NK-92 treated with Interleukin-12 subunit alpha and Interleukin-12 subunit beta, amount 100 ng/mL, for 24 hours (cell line): Measurements from ENCODE around the gene MRPL42.
"Not testable (repeated sequence)": the region's sequence is repeated elsewhere in the genome, so short reads cannot be mapped to it uniquely, and the experiment has no call there.

Experiments used
- DNase-seq: peaks from one replicate; lab custom pipeline; 2025; lab: John Stamatoyannopoulos, UW

Gene MRPL42

GRCh38 chr12:93467351-93468007 lies at the start of gene MRPL42:
Gene MRPL42 (plus strand): TSS chr12:93467514. CDS start chr12:93469286, 1,772 bp downstream.
- DNase-seq, result peak; percentile 65

- DNase-seq, result no peak
Measured at GRCh38 chr12:93417967-93418480, 49.3 kb upstream of the MRPL42 start.

DNA sequence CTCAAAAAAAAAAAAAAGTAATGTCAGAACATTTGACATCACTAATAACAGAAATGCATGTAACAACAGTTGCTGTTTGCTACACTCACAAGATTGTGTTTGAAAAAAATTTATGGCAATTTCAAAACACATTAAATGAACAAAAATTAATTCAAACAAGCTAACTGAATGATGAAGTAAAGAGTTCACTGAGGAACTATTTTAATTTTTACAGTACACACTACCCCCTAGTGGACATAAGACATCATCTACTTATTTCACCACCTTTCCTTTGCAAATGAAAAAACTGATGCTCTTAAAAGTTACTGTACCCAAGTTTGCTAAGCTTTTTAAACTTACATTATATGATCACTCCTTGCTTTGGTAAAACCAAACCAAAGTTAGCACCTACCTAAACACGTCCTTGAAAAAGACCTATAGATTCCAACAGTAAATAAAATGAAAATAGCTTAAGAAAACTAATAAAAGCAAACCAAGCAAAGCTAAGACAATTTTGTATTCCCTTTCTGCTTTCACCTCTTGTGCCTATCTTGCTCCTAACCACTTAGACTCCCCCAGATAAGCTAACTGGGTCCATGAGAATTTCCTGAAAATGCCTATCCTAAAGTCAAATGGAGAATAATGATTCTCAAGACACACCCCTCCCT lies 47.8 kb upstream of the MRPL42 start:
- no peak for DNase-seq

GRCh38 chr12:93422050-93422449 lies 45.3 kb upstream of the MRPL42 start:
- no peak for DNase-seq

GRCh38 chr12:93425736-93426411 lies 41.4 kb upstream of the MRPL42 start:
- no peak for DNase-seq

DNA sequence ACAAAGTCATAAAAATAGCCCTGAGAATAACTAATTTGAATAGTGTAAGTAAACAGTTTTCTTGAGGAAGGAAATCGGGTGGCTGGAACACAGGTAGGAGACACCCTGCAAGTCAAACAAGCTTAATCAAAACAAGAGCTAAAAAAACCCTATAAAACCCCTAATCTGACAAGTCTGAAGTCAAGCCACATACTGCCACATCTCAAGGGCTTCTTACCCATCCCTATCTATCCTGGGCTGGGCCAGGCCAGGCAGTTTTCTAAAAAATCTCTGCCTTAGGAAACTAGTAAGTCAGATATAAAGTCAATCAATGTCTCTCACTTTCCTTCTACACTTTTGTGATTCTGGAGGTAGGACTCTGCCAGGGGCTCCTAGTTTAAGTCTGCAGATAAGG lies 40.9 kb upstream of the MRPL42 start:
- no peak for DNase-seq

DNA sequence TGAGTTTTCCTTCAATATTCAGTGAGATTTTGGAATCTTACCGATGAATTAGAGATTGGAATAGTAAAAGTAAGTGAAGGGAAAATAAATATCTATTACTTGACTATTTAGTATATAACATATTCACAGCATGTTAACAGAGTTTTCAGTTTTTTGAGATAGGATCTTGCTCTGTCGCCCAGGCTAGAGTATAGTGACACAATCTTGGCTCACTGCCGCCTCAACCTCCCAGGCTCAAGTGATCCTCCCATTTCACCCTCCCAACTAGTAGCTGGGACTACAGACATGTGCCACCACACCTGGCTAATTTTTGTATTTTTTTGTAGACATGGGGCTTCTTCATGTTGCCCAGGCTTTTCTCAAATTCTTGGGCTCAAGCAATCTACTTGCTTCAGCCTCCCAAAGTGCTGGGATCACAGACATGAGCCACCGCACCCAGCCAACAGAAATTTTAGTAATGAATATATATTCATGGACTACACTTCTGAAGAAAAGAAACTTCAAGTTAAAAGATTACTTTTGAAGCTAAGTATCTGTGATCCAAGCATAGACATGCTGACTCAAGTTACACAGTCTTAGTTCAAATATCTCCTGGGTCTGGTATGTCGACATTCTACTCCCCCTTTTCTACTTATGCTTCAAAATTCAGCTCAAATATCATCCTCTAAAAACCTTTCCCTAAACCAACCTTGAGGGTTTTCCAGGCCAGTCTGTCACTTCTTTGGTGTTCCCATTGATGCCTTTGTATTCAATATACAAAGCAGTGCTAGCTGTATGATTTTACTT lies 39.3 kb upstream of the MRPL42 start:
- no peak for DNase-seq

DNA sequence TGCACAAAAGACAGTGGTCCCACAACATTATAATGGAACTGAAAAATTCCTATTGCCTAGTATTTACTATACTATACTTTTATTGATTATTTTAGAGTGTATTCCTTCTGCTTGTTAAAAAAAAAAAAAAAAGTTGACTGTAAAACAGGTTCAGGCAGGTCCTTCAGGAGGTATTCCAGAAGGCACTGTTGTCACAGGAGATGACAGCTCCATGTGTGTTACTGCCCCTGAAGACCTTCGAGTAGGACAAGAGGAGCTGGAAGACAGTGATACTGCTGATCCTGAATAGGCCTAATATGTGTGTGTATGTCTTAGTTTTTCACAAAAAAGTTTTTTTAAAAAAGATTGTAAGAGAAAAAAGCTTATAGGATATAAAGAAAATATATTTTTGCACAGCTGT lies 37.9 kb upstream of the MRPL42 start:
- DNase-seq, result no peak

DNA sequence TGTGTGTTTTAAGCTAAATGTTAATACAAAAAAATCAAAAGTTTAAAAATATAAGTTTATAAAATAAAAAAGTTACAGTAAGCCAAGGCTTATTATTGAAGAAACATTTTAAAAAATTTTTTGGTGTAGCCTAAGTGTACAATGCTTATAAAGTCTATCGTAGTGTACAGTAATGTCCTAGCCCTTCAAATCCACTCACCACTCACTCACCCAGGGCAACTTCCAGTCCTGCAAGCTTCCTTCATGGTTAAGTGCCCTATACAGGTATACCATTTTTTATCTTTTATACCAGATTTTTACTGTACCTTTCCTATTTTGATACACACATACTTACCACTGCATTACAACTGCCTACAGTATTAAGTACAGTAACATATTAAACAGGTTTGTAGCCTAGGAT lies 37.5 kb upstream of the MRPL42 start:
- DNase-seq, result no peak

DNA sequence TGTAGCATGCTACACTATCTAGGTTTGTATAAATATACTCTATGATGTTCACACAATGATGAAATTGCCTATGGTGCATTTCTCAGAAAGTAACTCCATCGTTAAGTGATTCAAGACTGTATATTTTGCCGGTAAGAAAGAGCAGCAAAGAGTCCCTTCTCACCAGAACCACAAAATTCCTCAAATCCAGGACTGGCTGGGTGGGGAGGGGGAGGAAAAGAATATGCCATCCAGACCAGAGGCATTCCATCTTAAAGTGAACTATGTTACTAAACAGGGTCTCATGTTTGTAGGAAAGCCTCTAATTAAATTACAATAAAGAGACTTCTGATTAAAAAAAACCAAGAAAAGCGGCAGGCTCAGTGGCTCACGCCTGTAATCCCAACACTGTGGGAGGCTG lies 37.0 kb upstream of the MRPL42 start:
- no peak for DNase-seq

GRCh38 chr12:93432031-93432430 lies 35.3 kb upstream of the MRPL42 start:
- DNase-seq, result not testable (repeated sequence)

- no peak for DNase-seq
Measured at GRCh38 chr12:93434256-93434865, 33.0 kb upstream of the MRPL42 start.

DNA sequence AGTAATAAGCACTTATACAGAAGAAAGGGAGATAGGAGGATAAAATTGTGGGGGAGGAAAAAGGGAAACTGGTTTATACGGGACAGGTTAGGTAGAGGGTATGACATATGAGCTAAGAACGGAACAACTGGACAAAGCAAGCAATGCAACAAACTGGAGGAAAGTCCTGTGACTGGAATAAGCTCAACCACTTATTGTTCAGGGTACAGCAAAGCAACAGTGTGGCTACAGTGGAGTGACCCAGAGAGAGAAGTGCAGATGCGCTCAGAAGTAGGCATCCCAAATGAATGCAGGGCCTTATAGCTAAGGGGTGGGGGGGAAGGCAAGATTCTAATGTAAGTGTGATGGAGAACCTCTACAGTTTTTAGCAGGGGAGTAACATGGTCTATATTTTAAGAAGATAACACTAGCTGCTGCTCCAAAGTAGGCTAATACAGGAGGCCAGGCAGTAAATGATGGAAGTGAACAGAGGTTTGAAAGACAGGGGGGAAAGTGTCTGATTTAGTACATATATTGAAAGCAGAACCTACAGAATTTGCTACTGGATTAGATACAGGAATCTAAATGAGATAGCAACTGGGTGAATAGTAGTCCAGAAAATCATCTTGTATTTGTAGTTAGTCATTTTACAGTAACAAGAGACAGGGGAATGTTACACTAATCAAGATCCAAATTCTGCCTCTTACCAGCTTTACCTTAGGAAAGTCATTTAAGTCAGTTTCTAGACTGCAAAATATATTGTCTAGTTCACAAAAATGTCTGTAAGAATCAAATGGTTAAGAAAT lies 28.9 kb upstream of the MRPL42 start:
- DNase-seq, result no peak

DNA sequence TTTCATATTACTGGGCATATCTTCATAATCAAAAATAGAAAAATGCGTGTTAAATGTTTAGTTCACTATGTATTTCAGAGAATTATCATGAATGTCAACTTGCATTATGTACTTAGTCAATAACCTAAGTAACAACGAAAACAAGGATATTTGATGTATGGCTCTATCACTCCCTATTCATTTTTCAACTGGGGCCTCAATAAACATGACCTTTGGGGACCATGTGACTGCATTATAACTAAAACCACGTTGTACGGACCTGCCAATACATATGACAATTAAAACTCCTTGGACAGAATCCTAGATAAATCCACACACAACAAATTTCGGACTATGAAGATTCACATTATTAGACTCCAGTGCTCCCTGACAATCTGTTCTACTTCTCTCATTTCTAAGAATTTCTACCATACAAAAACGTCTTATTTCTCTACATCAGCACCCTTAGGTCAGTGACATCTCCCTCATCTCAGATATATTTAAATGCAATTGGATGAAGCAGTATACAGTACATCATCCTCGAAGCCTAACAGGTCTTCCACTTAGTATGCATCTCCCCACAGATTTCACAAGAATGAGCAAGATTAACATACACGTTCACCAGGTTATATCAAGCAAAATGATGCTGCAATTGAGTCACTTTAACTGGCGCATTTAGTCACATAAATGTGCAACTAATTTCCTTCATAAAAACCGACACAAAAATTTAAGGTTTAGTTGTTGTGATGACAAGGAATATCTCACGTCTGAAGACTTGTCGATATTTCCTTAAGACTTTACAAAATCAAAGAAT lies 27.1 kb upstream of the MRPL42 start:
- no peak for DNase-seq

DNA sequence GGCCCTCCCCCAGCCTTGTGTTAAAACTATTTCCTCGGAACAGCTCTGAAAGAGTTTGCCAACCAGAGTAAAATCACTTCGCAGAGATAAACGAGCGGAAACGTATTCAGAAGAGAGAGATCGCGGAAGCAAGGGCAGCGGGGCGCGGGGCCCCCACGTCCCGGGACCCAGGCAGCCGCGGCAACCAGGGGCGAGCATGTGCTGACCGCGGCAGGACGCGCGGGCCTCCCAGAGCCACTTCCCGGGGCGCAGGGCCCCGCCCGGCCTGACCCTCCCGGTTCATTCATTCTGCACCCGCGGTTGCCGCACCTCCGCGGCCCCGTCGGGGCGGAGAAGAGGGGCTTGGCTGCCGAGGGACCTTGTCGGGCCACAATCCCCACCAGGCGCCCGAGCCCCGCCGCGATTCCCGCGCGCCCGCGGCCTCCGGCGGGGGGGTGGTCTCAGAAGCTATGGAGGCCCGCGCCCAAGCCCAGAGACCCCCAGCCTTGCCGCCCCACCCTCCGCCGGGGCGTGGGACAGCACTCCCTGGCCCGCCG lies 26.2 kb upstream of the MRPL42 start:
- peak; percentile 28 for DNase-seq

DNA sequence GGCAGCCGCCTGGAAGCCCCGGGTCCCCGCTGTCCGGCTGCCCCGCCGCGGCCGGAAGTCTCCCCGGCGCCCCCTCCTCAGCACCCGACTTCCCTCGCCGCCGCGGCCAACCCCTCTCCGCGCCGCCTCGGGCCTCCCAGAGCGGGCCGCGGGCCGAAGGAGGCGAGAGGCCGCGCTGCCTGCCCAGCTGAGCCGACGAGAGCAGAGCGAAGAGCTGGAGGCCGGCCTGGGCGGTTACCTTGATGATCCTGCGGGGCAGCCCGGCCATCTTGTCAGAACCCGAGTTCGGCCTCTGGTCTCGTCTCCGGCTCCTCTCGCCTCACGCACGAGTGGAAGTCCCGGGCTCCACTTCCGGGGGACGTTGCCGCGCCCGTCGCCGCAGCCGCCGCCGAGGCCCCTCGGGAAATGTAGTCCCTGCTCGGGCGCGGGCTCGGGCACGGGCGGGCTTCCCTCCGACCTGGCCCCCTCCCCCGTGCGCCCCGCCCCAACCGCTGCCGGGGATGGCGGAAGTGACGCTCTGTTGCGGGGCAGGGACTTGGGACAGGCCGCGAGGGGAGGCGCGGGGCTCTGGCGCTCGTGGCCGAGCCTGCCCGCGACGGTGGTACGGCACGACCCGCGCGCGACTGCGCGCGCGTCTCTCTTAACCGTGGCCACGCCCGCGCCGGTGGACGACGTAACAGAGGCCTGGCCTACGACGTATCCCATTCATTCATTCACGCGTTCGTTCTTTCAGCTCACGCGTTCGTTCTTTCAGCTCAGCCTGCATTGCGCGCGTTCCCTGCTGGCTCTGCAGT lies 25.5 kb upstream of the MRPL42 start, which contains the start of gene UBE2N:
TSS of gene UBE2N (minus strand) at position 331 of the 794 bp plus-strand sequence. CDS start at position 268, 63 bp downstream.
- DNase-seq, result peak; percentile 84

- no peak for DNase-seq
Measured at GRCh38 chr12:93442411-93443340, 24.6 kb upstream of the MRPL42 start.

DNA sequence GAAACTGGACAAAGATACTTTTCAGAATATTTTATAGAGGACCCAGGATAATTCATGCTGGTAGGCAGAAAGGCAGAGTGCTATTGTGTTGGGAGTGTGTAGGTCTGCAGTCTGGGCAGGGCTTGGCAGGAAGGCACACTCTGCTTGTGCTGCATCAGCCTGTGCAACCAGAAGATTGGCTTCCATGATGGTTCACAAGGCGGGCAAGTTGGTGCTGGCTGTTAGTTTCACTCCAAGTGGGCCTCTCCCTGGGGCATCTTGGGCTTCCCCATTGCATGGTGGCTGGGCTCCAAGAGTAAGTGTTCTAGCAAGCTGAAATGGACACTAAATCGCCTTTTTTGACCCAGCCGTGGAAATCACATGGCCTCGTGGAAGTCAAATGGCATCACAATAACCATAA lies 23.7 kb upstream of the MRPL42 start:
- no peak for DNase-seq
